Mammary epithelial cell (primary cell): ENCODE results near the gene PTX4.

Experiments used
- CTCF ChIP-seq, 2 donors: IDR thresholded peaks in 1 of 2; conservative IDR thresholded peaks in 1 of 2; 2 replicates each; pipeline ENCODE4 v1.5.1; 2011 to 2012; ENCODE audit warnings: inconsistent platforms in 2 of 2, low read length in 2 of 2, mild to moderate bottlenecking in 2 of 2, control low read depth in 1 of 2, low read depth in 1 of 2; ENCODE audit not compliant: insufficient read depth in 1 of 2; ENCODE audit errors: extremely low read depth in 1 of 2
- EZH2 ChIP-seq: IDR thresholded peaks from 2 replicates; pipeline ENCODE4 v1.6.1; 2012; ENCODE audit warnings: low read length, inconsistent platforms, borderline replicate concordance

- TF ChIP-seq CTCF (conservative IDR thresholded peaks at IDR 0.05 in 1 of 2, IDR thresholded peaks at IDR 0.05 in 1 of 2; ENCODE audit: extremely low read depth in 1 of 2, insufficient read depth in 1 of 2, low read depth in 1 of 2, low read length in 2 of 2) (no peak), EZH2 (no peak)
These were observed 11.9 kb upstream of the PTX4 start for GRCh38 chr16:1500465-1501150.
